Calu3 (cell line): ENCODE data around the gene ACVR2B. TPM values are rescaled to one million over a fixed set of nuclear protein-coding genes. Genes with fewer than 3 reads are reported as not detected.

Experiments
- BruUV-seq: library from RNA; stranded (reverse); fragments of 400-500 nt; replicated peaks from 2 replicates; lab custom pipeline; 2021; lab: Mats Ljungman, UMichigan
- CTCF ChIA-PET: fragments of 300-600 bp; sonication (Branson Sonifier 250); formaldehyde crosslinking; loops from one replicate; lab custom pipeline; 2022; ENCODE audit warnings: antibody characterized with exemption; lab: Charles Lee
- DNase-seq: peaks from one replicate; pipeline ENCODE4 v3.0.0; 2022
- H3K27ac Mint-ChIP-seq: one replicate; pipeline ENCODE4 v1.8.0; 2022; ENCODE audit warnings: mixed read lengths; ENCODE audit not compliant: unreplicated experiment
- H3K27me3 Mint-ChIP-seq: one replicate; pipeline ENCODE4 v1.8.0; 2022; ENCODE audit warnings: mixed read lengths; ENCODE audit not compliant: unreplicated experiment
- H3K36me3 Mint-ChIP-seq: one replicate; pipeline ENCODE4 v1.8.0; 2022; ENCODE audit warnings: mild to moderate bottlenecking, moderate library complexity, mixed read lengths; ENCODE audit not compliant: insufficient read depth, unreplicated experiment
- H3K4me1 Mint-ChIP-seq: one replicate; pipeline ENCODE4 v1.8.0; 2022; ENCODE audit warnings: mild to moderate bottlenecking, low read depth, mixed read lengths; ENCODE audit not compliant: unreplicated experiment
- H3K4me3 Mint-ChIP-seq: one replicate; pipeline ENCODE4 v1.8.0; 2022; ENCODE audit warnings: mild to moderate bottlenecking, low read depth, moderate library complexity, mixed read lengths; ENCODE audit not compliant: unreplicated experiment
- H3K9me3 Mint-ChIP-seq: one replicate; pipeline ENCODE4 v1.8.0; 2022; ENCODE audit warnings: low read depth, mixed read lengths; ENCODE audit not compliant: unreplicated experiment
- intact Hi-C: fragments of 100-400 bp; cut with micrococcal nuclease; formaldehyde crosslinking; loops from one replicate; pipeline ENCODE4 v1.10.0; 2022; ENCODE audit not compliant: unreplicated experiment
- total RNA-seq: library from RNA; stranded (reverse); gene quantifications from 2 replicates; pipeline ENCODE4 v1.2.3, GENCODE V29; 2022
- TF ChIP-seq, protein P1 (sequence below): fragments of 200-600 bp; IDR thresholded peaks from one replicate; pipeline ENCODE4 v1.8.0; 2022; ENCODE audit warnings: antibody characterized with exemption; ENCODE audit not compliant: unreplicated experiment

Gene ACVR2B
- total RNA-seq, 1 experiment from 2014 or later = 6.2 TPM

DNA sequence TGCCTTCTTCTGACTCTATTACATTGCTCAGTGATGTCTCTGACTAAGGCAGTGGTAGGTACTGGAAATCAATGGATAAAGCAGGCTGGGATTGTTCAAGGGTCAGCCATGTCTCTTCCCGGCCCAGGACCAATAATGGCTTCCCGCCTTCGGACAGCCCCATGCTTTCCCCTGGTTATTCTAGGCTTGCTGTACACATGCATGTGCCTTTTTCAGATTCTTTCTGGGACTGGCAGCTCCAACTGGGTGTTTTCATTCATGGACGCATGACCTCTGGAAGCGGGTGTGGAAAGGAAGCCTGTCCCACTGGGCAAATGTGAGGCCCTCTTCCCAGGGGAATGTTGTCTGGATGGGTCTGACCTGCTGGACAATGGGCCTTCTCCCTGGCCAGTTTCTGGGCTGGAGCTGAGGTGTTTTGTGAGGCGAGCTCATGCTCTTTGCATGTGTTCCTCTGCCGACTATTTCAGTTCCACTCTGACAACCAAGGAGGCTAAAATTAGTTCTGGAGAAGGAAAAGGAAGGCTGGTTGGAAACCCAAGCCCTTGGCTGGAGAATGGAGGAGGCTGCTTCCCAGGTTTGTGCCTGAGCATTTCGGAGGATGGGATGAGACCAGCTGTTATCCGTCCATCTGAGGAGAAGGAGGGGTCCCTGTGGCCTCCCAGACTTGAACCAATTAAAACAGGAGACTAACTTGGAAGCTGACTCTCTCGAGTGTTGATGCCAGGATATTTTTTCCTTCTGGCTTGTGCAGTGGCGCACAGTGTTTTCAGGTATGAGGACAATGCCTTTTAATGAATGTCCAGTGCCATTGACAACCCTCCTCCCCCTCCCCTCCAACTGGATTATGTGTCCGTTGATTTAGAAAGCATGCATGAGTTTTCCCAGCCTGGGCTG is 6.9 kb downstream of the ACVR2B start:
- H3K36me3 Mint-ChIP-seq = peaks cover 1% of the 10 kb centered on the region
- peaks cover 3% of the 10 kb centered on the region for H3K9me3 Mint-ChIP-seq
- no TSS peak for BruUV-seq
- DNase-seq = no peak
- TF ChIP-seq, protein P1, sequence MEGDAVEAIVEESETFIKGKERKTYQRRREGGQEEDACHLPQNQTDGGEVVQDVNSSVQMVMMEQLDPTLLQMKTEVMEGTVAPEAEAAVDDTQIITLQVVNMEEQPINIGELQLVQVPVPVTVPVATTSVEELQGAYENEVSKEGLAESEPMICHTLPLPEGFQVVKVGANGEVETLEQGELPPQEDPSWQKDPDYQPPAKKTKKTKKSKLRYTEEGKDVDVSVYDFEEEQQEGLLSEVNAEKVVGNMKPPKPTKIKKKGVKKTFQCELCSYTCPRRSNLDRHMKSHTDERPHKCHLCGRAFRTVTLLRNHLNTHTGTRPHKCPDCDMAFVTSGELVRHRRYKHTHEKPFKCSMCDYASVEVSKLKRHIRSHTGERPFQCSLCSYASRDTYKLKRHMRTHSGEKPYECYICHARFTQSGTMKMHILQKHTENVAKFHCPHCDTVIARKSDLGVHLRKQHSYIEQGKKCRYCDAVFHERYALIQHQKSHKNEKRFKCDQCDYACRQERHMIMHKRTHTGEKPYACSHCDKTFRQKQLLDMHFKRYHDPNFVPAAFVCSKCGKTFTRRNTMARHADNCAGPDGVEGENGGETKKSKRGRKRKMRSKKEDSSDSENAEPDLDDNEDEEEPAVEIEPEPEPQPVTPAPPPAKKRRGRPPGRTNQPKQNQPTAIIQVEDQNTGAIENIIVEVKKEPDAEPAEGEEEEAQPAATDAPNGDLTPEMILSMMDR = no peak
- intact Hi-C loops = no loop called here
- H3K4me3 Mint-ChIP-seq = peak overlapping the region; percentile 71
- CTCF ChIA-PET = no interaction called here
- H3K27me3 Mint-ChIP-seq = no peaks in the 10 kb centered on the region
- peak overlapping the region; percentile 30 for H3K27ac Mint-ChIP-seq
- H3K4me1 Mint-ChIP-seq = peaks cover 33% of the 10 kb centered on the region

DNA sequence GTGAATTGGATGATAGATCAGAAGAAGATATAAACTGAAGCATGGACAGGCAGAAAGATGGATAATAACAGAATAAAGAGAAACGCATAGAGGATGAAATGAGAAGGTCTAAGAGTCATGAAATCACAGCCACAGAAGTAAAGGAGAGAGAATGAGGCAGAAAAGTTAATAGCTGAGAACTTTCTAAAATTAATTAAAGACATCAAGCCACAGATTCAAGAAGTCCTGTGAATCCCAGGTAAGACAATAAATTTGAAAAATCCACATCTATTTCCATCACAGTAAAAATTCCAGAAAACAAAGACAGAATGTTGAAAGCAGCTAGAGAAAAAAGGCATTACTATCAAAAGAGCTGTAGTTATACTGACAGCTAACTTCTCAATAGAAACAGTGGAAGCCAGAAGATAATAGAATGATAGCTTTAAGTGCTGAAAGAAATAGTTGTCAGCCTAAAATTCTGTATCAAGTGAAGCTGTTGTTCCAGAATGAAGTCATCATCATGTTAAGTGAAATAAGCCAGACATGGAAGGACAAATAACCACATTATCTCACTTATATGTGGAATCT is 12.0 kb downstream of the ACVR2B start:
- H3K4me3 Mint-ChIP-seq = no peak overlapping the region
- TF ChIP-seq, protein P1 = no peak
- BruUV-seq = no TSS peak
- no peak overlapping the region for H3K27ac Mint-ChIP-seq
- H3K27me3 Mint-ChIP-seq = no peaks in the 10 kb centered on the region
- H3K9me3 Mint-ChIP-seq = peaks cover 7% of the 10 kb centered on the region
- no peaks in the 10 kb centered on the region for H3K36me3 Mint-ChIP-seq
- peaks cover 7% of the 10 kb centered on the region for H3K4me1 Mint-ChIP-seq
- intact Hi-C loops = no loop called here
- DNase-seq = no peak
- CTCF ChIA-PET = no interaction called here

DNA sequence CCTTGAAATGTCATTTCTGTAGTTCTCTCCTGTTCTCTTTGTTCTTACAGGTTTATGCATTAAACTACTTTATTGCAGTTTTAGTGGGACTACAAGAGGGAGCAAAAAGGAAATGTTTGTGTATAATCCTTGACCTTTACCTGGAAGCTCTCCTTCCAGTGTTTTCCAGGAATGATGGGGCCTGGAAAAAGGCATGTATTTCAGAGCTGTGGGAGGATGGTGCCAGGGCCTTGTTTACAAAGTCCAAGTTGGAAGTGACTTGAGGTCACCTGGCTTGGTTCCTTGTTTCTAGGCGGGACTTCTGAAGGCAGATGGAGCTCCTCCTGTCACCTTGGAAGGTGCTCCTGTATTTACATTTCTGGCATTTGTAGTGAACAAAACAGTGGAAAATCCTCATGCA is 15.1 kb downstream of the ACVR2B start:
- no peak for DNase-seq
- BruUV-seq = no TSS peak
- Mint-ChIP-seq H3K36me3 (no peaks in the 10 kb centered on the region), H3K4me3 (no peak overlapping the region), H3K27me3 (no peaks in the 10 kb centered on the region), H3K9me3 (peaks cover 7% of the 10 kb centered on the region), H3K27ac (no peak overlapping the region), H3K4me1 (peaks cover 17% of the 10 kb centered on the region)
- intact Hi-C loops = no loop called here
- TF ChIP-seq, protein P1 = no peak
- CTCF ChIA-PET = no interaction called here

DNA sequence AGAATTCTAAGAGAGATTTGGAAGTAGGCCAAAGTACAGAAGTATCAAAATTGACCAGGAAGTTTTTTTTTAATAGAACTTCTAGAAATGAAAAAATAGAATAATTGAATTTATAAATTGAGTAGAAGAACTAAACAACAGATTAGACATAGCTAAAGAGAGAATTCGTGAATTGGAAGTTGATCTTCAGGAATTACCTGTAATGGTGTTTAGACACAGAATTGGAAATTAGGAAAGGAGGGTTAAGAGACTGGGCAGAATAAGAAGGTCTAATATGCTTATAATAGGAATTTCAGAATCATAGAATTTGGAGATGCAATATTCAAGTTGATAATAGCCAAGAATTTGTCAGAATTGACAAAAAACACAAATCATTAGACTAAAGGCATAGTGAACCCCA is 16.2 kb downstream of the ACVR2B start:
- Mint-ChIP-seq H3K27me3 (no peaks in the 10 kb centered on the region), H3K4me1 (peaks cover 17% of the 10 kb centered on the region), H3K9me3 (peaks cover 7% of the 10 kb centered on the region), H3K4me3 (no peak overlapping the region), H3K27ac (no peak overlapping the region), H3K36me3 (no peaks in the 10 kb centered on the region)
- CTCF ChIA-PET = no interaction called here
- TF ChIP-seq, protein P1 = no peak
- no TSS peak for BruUV-seq
- intact Hi-C loops = no loop called here
- no peak for DNase-seq
